Measurements from ENCODE around the gene GPR152.

Gene GPR152

DNA sequence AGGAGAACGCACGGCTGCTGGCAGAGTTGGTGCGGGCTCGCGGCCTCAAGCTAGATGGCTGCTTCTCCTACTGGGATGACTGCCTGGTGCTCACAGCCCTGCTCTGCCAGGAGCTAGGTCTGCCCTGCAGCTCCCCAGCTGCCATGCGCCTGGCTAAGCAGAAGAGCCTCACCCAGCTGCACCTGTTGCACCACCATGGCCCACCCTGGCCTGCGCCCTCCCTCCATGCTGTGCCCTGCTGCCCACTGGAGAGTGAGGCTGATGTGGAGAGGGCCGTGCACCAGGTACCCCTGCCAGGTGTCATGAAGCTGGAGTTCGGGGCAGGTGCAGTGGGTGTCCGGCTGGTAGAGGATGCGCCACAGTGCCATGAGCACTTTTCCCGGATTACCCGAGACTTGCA, 29.1 kb downstream of the GPR152 start:
- DNase-seq, result no peak

DNA sequence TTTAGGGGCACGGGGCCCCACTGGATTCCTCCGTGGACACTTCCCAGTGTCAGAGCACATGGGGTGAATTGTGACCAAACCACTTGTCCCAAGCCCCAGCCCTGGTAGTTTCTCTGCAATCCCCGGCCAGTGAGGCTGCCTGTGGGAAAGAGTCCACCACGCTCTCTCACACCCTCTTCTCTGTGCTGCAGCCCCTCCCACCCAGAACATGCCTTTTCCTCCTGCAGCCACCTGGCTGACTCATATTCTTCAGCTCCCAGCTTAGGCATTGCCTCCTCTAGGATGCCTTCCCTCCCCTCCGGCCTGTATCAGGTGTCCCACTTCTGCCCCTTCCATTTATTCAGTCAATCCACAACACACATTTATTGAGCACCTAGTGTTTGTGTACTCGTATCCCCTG, 29.6 kb downstream of the GPR152 start:
- DNase-seq, result no peak

DNA sequence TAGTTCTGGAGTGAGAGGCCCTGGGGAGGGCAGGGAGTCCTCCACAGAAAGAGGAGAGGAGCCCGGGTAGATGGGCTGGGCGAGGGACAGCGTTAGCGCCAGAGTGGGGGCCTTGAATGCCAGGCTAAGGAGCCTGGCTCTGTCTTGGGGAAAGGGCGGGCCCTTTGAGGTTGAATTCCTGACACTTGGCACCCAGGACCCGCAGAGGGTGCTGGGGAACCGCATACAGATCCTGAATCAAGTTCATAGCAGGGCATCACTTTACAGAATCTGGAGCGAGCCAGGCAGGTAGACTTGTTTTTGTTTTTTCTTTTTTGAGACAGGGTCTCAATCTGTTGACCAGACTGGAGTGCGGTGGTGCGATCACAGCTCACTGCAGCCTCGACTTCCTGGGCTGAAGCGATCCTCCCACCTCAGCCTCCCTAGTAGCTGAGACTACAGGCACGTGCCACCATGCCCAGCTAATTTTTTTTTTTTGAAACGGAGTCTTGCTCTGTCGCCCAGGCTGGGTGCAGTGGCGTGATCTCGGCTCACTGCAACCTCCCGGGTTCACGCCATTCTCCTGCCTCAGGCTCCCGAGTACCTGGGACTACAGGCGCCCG, 31.0 kb downstream of the GPR152 start:
- no peak for DNase-seq

DNA sequence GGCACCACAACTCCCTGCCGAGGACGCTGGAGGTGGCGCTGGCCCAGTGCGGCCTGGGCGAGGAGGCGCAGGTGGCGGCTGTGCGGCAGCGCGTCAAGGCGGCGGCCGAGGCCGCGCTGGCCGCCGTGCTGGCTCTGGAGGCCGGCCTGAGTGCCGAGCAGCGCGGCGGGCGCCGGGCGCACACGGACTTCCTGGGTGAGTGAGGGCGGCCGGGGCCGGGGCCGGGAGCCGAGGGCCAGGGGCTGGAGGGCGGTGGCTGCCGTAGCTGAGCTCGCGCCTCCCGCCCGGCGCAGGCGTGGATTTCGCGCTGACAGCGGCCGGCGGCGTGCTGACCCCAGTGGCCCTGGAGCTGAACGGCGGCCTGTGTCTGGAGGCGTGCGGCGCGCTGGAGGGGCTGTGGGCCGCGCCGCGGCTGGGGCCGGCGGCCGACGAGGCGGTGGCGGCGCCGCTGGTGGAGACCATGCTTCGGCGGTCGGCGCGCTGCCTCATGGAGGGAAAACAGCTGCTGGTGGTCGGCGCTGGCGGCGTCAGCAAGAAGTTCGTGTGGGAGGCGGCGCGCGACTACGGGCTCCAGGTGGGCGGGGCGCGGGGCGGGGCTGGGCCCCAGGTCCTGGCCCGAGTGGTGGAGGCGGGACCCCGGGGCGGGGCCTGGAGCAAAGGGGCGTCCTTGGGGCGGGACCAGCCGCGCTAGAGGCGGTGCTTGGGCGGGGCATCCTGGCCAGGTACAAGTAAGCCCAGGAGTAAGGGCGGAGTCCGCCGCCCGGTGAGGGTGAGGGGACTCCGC, 31.7 kb downstream of the GPR152 start:
- peak; percentile 98 for DNase-seq

DNA sequence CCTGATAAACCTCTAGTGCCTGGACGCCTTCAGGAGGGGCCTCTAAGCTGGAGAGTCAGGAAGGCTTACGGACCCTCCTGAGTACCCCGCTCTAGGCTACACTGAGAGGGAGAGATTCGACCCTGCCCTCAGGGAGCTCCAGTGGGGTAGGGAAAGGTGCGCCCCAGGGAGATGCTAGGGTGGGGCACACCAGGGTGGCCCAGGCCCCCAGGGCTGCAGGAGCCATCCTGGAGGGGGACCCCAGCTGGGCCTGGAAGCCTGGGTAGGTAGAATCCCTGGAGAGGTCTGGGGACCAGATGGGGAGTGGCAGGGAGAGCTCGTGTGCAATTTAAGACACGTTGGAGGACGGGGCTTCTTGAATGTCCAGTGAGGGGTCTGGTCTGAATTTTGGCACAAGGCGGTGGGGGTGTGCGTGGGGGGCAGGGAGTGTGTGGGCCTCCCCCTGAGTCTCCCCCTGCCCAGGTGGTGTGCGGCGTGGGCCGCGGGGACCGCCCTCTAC, 32.3 kb downstream of the GPR152 start:
- no peak for DNase-seq

DNA sequence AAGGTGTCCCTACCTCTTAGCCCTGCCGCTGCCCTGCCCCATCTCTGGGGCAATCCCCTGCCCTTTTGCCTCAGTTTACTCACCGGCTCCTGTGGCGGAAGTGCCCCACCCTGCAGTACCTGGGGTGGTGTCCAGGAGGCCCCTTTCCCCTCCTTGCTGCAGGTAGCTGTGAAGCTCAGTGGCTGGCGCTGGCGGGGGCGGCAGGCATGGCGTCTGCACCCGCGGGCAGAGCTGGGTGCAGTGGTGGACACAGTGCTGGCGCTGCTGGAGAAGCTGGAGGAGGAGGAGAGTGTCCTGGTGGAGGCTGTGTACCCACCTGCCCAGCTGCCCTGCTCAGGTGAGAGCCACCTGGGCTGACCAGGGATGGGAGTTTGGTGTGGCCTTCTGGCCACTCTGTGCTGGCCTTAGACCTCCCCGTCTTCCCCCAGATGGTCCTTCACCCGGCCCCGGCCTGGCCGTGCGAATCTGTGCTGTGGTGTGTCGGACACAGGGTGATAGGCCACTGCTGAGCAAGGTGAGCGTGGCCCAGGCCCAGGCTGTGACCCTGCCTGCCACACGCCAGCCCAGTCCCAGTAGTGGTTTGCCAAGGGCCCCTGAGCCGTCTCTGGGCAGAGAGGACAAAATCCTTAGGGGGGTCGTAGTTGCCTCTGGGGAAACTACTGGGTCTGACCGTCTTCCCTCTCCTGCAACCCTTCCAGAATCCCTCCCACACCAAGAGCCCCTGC, 33.0 kb downstream of the GPR152 start:
- no peak for DNase-seq

DNA sequence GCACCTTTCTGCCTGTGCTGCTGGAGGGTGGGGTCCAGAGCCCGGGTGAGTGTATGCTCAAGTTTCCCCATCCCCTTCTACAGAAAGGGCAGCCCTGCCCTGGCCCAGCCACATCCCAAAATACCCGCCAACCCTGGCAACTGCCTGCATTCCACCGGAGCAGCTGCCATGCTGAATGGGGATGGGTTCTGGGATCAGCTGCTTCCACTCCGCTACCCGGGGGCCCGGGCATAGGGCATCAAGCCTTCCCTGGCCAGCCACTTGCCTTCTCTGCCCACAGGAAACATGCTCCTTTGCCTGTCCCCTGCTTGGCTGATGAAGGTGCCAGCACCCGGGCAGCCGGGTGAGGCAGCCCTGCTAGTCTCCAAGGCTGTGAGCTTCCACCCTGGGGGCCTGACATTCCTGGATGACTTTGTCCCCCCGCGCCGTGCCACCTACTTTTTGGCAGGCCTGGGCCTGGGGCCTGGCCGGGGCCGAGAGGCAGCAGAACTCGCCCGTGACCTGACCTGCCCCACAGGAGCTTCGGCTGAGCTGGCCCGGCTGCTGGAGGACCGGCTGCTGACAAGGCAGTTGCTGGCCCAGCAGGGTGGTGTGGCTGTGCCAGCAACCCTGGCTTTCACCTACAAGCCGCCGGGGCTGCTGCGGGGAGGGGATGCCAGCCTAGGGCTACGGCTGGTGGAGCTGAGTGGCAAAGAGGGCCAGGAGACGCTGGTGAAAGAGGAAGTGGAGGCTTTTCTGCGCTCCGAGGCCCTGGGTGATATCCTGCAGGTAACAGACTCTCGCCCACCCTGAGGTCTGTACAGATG, 33.9 kb downstream of the GPR152 start:
- DNase-seq, result no peak

DNA sequence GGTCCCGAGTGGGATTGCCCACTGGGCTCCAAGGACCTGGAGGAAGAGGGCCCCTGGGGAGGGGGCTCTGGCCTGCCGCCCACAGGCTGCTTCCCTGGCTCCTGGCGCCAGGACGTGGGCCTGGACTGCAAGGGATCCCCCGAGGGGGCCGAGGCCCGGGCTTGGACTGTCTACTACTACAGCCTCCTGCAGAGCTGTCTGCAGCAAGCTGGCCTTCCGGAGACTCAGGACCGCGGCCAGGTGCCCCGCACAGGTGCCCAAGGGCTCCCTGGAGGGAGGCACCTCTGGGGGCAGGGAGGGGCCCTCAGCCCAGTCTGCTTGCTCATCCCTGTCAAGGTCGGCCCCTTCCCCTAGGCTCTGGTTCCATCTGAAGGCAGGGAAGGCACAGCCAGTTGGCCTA, 35.1 kb downstream of the GPR152 start:
- no peak for DNase-seq

DNA sequence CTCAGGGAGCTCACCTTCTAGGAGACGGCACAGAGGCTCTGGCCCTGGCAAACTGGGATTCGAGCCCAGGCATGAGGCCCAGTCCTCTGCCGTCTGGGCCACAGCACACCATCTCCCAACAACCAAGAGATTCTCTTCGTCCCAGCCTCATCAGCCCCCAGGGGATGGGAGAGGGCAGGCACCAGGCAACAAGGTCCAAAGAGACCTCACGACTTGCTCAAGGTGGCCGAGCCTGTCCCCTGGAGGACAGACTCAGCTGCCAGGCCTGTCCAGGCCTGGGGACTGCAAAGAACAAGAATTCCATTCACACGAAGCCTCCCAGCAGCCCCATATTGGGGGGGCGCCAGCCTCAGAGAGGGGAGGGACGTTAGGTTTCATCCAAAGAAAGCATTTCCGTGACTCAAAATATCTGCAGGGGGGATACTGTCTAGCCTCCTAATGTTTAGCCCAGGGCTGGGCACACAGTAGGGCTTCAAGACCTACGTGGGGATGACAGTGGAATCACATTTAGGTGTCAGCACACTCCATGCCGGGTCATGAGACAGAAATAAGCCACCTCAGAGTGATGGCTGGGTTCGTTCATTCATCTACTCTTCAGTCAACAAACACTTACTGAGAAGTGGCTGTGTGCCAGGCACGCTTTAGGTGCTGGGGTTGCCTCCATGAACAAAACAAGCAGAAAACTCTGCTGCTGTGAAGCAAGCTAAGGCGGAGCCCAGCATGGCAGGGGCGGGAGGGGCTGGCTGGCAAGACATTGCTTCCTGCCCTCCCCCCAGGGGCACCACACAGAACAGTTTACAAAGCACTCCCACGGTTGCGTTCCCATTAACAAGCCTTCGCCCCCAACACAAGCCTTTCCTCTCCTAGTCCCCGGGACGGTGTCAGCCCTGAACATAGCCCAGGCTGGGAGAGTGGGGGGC, 35.9 kb downstream of the GPR152 start:
- DNase-seq, result no peak

DNA sequence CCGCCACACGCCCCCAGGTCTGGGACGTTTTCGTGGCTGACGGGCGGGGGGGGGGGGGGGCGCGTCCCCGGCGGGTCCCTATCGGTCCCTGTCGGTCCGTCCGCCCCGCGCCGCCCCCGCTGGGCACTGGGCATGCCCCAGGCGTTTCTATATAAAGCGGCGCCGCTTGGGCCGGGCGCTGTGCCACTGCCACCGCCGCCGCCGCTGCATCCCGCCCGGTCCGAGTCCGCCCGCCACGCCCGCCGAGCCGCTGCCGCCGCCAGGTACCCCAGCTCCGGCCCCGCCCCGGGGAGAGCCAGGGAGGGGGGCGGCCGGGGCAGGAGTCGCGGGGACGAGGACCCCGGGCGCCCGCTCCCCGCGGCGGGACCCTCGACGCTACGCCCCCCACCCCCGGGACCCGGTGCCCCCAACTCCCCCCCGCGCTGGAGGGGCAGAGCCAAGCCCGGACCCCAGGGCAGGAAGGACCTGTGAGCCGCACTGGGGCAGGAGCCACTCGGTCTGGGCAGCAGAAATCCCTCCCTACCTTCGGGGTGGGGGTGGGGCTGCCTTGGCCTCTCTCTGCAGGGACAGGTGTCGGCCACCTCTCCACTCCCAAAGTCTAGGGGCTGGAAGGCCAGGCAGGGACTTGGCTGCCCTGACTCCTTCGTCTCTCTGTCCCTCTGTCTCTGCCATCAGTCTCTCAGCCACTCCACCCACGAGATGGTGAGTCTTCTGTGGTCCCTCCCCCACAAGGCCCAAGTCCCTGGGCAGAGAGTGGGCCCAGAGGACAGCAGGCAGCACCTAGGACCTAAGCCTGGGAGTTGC, 36.8 kb downstream of the GPR152 start, which contains the start of gene CARNS1:
Gene CARNS1, plus strand, starts transcription at position 178 of the 804 bp plus-strand sequence. Its CDS starts 522 bp downstream, at position 700.
- no peak for DNase-seq

DNA sequence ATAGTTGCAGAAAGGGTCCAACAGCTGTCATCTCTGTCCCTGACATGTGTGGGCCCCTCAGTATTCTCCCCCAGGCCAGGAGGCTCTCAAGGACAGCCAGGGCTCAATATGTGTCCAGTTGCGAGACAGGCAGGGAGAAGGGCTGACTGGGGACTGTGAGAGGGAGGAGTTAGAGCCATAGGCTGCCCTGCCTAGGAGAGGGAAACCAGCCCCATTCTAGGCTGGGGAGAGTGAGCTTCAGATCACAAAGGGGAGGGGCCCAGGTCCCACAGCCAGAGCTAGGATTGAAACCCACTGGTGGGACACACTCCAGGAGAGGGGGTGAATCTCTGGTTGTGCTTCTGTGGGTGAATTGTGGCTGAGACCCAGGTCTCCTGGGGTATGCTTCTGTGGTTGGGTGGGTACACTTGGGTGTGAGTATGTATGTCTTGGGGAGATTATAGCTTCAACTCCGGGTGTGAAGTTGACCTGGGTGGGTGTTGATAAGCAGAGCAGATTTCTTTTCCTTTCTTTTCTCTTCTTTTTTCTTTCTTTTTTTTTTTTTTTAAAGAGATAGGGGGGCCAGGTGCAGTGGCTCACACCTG, 39.2 kb downstream of the GPR152 start:
- DNase-seq, result no peak

DNA sequence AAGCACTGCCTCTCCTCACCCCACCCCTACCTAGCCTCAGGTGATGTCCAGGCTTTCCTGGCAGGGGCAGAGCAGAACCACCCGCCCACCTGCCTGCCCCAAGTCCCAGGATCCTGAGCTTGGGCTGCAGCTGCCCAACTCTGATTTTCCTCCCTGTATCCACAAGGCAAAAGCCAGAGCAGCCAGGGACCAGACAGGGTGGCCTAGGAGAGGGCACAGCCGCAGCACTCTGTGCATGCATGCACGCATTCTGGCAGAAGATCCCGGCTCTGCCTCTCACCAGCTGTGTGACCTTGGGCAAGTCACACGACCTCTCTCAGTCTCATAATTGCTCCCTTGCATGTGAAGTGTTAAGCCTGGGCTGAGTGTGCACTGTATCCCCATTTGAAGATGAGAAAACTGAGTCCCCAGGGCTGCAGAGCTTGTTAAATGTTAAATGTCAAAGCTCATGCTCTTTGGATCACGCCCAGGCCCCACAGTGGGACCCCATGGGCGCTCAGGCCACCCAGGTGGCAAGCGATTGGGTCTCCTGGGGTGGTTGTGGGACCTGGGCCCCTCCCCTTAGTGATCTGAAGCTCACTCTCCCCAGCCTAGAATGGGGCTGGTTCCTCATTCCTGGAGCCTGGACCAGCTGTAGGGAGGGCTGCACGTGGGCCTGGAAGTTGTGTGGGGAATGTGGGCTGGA, 39.9 kb downstream of the GPR152 start:
- no peak for DNase-seq

DNA sequence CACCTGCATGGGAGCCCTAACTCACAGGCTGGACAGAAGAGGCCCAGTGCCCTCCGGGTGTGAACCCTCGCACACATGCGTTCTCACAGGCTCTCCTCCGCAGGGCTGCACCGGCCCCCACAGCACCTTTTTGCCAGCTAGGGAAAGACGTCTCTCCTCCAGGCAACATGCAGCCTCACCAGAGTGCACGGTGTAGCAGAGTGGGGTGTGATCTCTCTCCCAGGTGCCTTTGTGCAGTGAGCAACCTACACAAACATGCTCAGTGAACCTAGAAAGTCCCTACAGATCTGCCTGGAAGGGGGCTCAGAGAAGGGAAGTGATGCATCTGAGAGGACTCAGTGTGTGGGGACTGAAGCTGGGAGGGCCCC, 40.8 kb downstream of the GPR152 start:
- no peak for DNase-seq

DNA sequence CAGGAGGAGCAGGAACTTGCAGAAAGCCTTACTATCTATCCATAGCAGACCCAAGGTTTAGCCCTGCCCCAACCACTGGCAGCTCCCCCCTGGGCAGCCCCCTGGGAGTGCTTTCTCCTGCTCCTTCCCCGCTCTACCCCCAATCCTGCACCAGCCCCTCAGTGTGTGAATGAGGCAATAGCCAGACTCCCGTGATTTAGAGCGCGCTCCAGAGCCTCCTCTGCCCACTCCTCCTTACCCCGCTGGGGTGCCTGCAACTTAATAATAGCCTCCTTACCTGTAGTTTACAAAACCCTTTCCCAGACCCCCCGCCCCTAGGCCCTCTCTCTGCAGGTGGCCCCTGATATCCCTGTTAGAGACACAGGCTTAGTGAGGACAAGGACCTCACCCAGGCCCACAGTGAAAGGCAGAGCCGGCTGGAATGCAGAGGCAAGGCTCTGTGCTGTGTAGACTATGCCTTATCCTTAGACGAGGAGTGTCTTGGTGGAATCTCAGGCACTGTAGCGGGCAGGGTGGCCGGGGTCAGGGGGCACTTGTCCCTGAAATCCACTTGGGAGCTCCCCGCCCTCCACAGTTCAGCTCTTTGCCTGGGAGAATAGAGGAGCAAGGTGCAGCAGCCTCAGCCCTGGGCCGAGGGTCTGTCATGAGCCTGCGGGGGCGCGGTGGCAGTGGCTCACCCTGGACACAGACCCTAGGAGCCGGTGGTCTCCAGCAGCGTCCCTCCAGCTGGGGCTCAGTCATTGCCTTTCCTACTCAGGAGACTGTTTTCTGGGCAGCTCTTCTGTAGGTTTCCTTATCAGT, 41.3 kb downstream of the GPR152 start:
- DNase-seq, result no peak

DNA sequence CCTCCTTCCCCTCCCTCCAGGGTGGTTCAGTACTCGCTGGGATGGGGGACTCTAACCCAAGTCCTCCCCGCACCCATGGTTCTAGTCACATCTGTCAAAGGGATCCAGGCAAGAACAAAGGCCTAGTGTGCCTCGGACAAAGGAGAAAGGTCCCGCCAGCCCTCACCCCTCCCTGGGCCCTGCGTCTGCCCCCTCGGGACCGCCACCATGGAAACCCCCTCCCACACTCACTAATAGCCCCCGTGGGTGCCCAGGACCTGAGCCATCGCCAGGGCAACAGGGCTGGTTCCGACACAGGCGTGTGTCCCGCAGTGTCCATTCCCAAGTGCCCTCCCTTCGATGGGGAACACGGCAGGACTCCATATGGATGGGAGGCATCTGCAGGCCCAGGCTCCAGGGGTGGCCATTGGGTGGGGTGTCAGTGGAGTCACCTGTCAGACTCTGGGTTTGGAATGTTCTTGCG, 42.1 kb downstream of the GPR152 start:
- no peak for DNase-seq

DNA sequence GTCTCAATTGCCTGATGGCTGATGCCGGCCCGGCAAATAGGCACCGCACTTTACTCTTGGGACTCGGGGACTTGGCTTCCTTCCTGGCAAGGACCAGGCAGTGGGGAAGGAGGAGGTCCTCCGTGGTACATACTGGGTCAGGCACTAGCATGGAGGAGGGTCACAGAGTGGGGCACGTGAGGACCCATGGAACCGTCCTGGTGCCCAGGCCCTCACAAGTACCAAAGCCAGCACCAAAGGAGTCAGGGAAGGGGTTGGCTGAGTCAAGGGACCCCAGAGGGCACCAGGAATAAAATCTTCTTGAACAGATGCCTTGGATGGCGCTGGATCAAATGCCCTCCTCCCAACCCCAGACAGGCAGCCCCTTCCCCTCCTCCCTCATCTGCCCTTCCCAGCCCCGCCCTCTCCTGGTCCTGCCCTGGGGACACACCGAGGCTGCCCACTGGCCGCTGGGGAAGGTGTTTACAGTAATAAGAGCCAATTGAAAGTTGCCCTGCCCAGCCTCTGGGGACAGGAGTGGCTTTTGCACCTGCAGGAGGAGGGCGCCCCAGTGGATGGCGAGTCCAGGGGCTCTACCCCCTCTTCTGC, 42.7 kb downstream of the GPR152 start:
- DNase-seq, result peak; percentile 44

DNA sequence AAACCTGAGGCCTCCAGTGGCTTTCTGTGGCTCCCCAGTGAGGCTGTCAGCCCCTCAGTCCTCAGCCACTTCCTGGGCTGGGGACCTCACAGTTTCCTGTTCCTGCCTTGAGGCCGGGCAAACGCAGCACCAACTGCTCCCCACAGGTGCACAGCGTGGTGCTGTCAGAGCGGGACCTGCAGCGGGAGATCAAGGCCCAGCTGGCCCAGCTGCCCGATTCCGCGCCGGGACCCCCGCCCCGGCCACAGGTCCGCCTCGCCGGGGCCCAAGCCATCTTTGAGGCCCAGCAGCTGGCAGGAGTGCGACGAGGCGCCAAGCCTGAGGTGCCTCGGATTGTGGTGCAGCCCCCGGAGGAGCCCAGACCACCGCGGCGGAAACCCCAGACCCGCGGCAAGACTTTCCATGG, 43.3 kb downstream of the GPR152 start:
- DNase-seq, result no peak

DNA sequence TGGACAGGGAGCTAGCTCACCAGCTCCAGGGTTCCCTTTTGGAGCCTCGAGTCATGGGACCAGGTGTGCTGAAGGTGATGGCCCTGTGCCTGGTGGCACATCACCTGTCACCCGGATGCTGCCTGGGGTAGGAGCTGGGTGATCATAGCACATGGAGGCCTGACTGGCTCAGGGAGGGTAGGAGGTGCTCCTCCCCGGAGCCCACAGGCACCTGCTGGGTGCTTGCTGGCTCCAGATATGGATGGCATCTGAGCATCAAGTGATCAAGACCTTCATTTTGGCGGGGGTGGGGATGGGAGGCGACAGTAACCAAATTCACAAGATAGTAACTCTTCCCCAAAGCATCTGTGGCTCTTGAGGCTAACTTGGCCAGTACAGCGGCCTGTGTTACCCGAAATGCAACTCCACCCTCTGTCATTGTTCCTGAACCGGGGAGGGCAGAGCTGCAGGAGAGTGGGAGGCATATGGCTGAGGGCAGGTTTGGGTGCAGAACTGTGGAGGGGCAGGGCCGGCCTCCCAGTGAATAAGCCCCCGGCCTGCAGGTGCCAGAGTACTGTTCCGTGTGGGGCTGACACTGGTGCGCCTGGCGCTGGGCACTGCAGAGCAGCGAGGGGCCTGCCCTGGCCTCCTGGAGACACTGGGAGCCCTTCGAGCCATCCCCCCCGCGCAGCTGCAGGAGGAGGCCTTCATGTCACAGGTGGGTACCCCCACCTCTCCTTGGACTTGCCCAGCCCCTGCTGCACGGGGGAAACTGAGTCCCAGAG, 43.9 kb downstream of the GPR152 start:
- DNase-seq, result no peak

Measured in right forelimb (tissue), 1 donor.